GM12878 (cell line): ENCODE data around the gene PYGB. TPM values are rescaled to one million over a fixed set of nuclear protein-coding genes. Genes with fewer than 3 reads are reported as not detected.

ENCODE experiments used
- ATAC-seq: fragments of 200-7000 bp; cut with Tn5 transposase; 3 replicates; pipeline ENCODE4 v1.9.1; 2020; ENCODE audit warnings: mild to moderate bottlenecking, moderate library complexity
- BruUV-seq: library from RNA; stranded (reverse); fragments of 400-500 nt; replicated peaks from 2 replicates; lab custom pipeline; 2021; lab: Mats Ljungman, UMichigan
- CTCF ChIA-PET: fragments of 300-600 bp; sonication (Branson Sonifier 250); formaldehyde crosslinking; extraction: SDS; loops from one replicate; lab custom pipeline; 2021; ENCODE audit warnings: inconsistent platforms; lab: Yijun Ruan, JAX
- POLR2A ChIA-PET: fragments of 350-600 bp; formaldehyde crosslinking; extraction: SDS; loops from one replicate; lab custom pipeline; 2021; ENCODE audit warnings: inconsistent platforms; lab: Charles Lee
- RAD21 ChIA-PET: fragments of 300-600 bp; sonication (Branson Sonifier 250); formaldehyde crosslinking; loops from one replicate; lab custom pipeline; 2023; ENCODE audit warnings: antibody characterized with exemption; ENCODE audit not compliant: unreplicated experiment; lab: Charles Lee
- SMC1A ChIA-PET: fragments of 300-600 bp; sonication (Branson Sonifier 250); formaldehyde crosslinking; loops from one replicate; lab custom pipeline; 2023; ENCODE audit not compliant: unreplicated experiment, uncharacterized antibody; lab: Charles Lee
- DNase-seq: peaks from one replicate; pipeline ENCODE4 v3.0.0-alpha.2; 2011; ENCODE audit warnings: low read depth, low spot score
- FAIRE-seq: peaks from 3 replicates; lab custom pipeline; 2011; peaks lifted over from hg19 to GRCh38; lab: Jason Lieb, UNC
- H2AFZ ChIP-seq: 2 replicates; pipeline ENCODE4 v1.6.0; 2011; ENCODE audit warnings: low read depth, low read length, control low read depth; ENCODE audit not compliant: control insufficient read depth
- H3K27ac ChIP-seq: 2 replicates; pipeline ENCODE4 v1.5.1; 2011; ENCODE audit warnings: control low read depth; ENCODE audit not compliant: control insufficient read depth, insufficient read depth
- H3K27me3 ChIP-seq, 2 experiments: replicated peaks in 1 of 2; 2 replicates each; pipeline versions ENCODE4 v1.6.0 to v1.6.1; 2011; ENCODE audit warnings: low read length in 1 of 2; ENCODE audit not compliant: control insufficient read depth in 2 of 2, insufficient read depth in 2 of 2
- H3K36me3 ChIP-seq, 2 experiments: 2 replicates each; pipeline ENCODE4 v1.5.1; 2011; ENCODE audit warnings: low read length in 1 of 2; ENCODE audit not compliant: control insufficient read depth in 2 of 2, insufficient read depth in 2 of 2
- H3K4me1 ChIP-seq: 2 replicates; pipeline ENCODE4 v1.6.1; 2011; ENCODE audit warnings: mild to moderate bottlenecking, low read length, moderate library complexity, mixed read lengths; ENCODE audit not compliant: control insufficient read depth, insufficient read depth
- H3K4me2 ChIP-seq: 2 replicates; pipeline ENCODE4 v1.6.0; 2011; ENCODE audit warnings: control low read depth; ENCODE audit not compliant: control insufficient read depth, insufficient read depth
- H3K4me3 ChIP-seq: fragments of 200-600 bp; sonication (generic); 2 replicates; pipeline ENCODE4 v1.5.1; 2016
- H3K79me2 ChIP-seq: 2 replicates; pipeline ENCODE4 v1.6.0; 2011; ENCODE audit warnings: low read length; ENCODE audit not compliant: control insufficient read depth, insufficient read depth
- H3K9ac ChIP-seq: 2 replicates; pipeline ENCODE4 v1.8.0; 2011; ENCODE audit warnings: low read length, control low read depth, mixed read lengths; ENCODE audit not compliant: control insufficient read depth, insufficient read depth
- H3K9me3 ChIP-seq: replicated peaks from 3 replicates; pipeline ENCODE4 v1.5.1; 2011; ENCODE audit warnings: mild to moderate bottlenecking, low read length; ENCODE audit not compliant: control insufficient read depth, insufficient read depth
- H4K20me1 ChIP-seq: 2 replicates; pipeline ENCODE4 v1.6.0; 2011; ENCODE audit not compliant: control insufficient read depth, insufficient read depth
- CREB1 ChIP-seq: IDR thresholded peaks from 2 replicates; pipeline ENCODE4 v1.6.1; 2012; ENCODE audit warnings: low read depth, mild to moderate bottlenecking, inconsistent platforms
- CUX1 ChIP-seq: IDR thresholded peaks from 2 replicates; pipeline ENCODE4 v1.6.1; 2012; ENCODE audit warnings: improper control_type of control experiment, low read depth, low read length; ENCODE audit not compliant: insufficient replicate concordance
- PRDM15 ChIP-seq: fragments of 450-650 bp; formaldehyde crosslinking; IDR thresholded peaks from 2 replicates; pipeline ENCODE4 v1.4.0; 2020; ENCODE audit warnings: mild to moderate bottlenecking, moderate library complexity
- REST ChIP-seq: IDR thresholded peaks from 2 replicates; pipeline ENCODE4 v1.6.1; 2012; ENCODE audit warnings: mild to moderate bottlenecking, low read depth, low read length
- SMAD1 ChIP-seq: fragments of 450-650 bp; IDR thresholded peaks from 2 replicates; pipeline ENCODE4 v1.6.1; 2018; ENCODE audit warnings: mild to moderate bottlenecking, low read depth; ENCODE audit not compliant: partially characterized antibody
- whole genome bisulfite sequencing: methylation state at CpG from one replicate; pipeline ENCODE4 v1.1.6; 2016; ENCODE audit warnings: low lambda C conversion rate; ENCODE audit not compliant: insufficient replicate concordance, insufficient coverage; ENCODE audit errors: missing lambda C conversion rate; 5-methylcytosine and 5-hydroxymethylcytosine counted together
- in situ Hi-C: fragments of 300-500 bp; cut with MboI; formaldehyde crosslinking; loops from 9 replicates; pipeline ENCODE4 v1.14.3; 2018; ENCODE audit warnings: mixed read lengths
- intact Hi-C: fragments of 100-400 bp; cut with micrococcal nuclease; formaldehyde crosslinking; loops from one replicate; pipeline ENCODE4 v1.14.2; 2022; ENCODE audit not compliant: unreplicated experiment
- polyA plus RNA-seq, 11 experiments: library from polyadenylated mRNA; depleted of rRNA in 4 of 11; unstranded in 6 of 11; stranded (reverse) in 5 of 11; fragments of >200 nt; fragmentation: Nextera tagmentation in 4 of 11; fragmentation: Illumina TruSeq in 1 of 11; extraction: Ambion mirVana in 4 of 11; extraction: Trizol in 1 of 11; gene quantifications; 1 replicate in 1 of 11; 2 replicates in 10 of 11; pipeline versions ENCODE4 v1.2.1 to v1.2.3, GENCODE V29; 2011 to 2016; ENCODE audit warnings: inconsistent platforms in 2 of 11, missing spikeins in 2 of 11, low read depth in 1 of 11
- total RNA-seq, 4 experiments: library from RNA; depleted of rRNA in 3 of 4; stranded (reverse); fragments of >200 nt in 3 of 4; fragmentation: Illumina TruSeq in 1 of 4; extraction: Trizol in 1 of 4; gene quantifications; 2 replicates each; pipeline versions ENCODE4 v1.2.1 to v1.2.3, GENCODE V29; 2013 to 2021

PYGB gene
- total and polyA plus RNA-seq, 10 of the 15 experiments (the other 5 are each of a cell fraction or from before 2014, with no cell fraction given) = 0.34 to 33.5 (median 21.8) TPM

DNA sequence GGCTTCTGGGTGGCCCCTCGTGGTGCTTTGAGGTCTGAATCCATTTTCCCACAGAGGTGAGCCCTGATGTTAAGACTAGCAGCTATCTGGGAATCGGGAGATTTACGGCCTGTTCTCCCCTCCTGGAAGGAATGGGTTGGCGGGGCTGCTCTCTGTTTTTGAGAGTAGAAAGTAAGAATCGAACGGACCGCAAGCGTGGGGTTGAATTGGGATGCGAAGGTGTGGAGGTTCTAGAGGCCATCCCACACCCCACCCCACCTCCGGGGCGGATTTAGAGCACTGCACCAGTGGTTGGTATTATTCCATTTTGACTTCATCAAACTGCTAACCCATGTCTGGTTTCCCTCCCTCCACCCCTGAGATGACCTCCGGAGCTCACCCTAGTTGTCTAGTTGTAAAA is 11.5 kb downstream of the PYGB start:
- in situ Hi-C loops = loop anchor here (25.0 kb wide), 1 partner anchor 1897 kb away; the partner anchor contains the start of genes GZF1 and NXT1
- Histone ChIP-seq H3K4me2 (no peak overlapping the region), H3K27ac (no peak overlapping the region), H3K4me1 (peaks cover 4% of the 10 kb centered on the region; the same call in 1 of the 2 replicates), H3K9ac (no peak overlapping the region), H2AFZ (no peak overlapping the region), H4K20me1 (no peaks in the 10 kb centered on the region), H3K36me3 (peaks cover 2 to 5% of the 10 kb centered on the region in 2 experiments; a peak in 3 of 4 replicates), H3K4me3 (no peak overlapping the region), H3K9me3 (no peaks in the 10 kb centered on the region), H3K79me2 (no peaks in the 10 kb centered on the region), H3K27me3 (no peaks in the 10 kb centered on the region)
- no peak for FAIRE-seq
- TF ChIP-seq SMAD1 (no peak), CREB1 (no peak), PRDM15 (CRISPR knock-in tag) (no peak), CUX1 (no peak), REST (no peak)
- 88% methylated on average over 12 of the region's 12 CpGs for WGBS
- CTCF ChIA-PET = no interaction called here
- BruUV-seq = no TSS peak
- SMC1A ChIA-PET = no interaction called here
- DNase-seq = no peak
- no peak for ATAC-seq
- RAD21 ChIA-PET = no interaction called here
- intact Hi-C loops = no loop called here
- POLR2A ChIA-PET = interaction anchor here (0.7 kb wide), 1 partner anchor 12 kb away, joined by 3 read pairs; the partner anchor contains the start of gene PYGB
